Kidney (tissue), 14 donors: Measurements from ENCODE around the gene PTPRG. TPM values are rescaled to one million over a fixed set of nuclear protein-coding genes. Genes with fewer than 3 reads are reported as not detected.

Experiments
- DNase-seq, 5 donors: peaks; one replicate each; pipeline ENCODE4 v3.0.0-alpha.2; 2013 to 2020
- FAIRE-seq: peaks from 2 replicates; lab custom pipeline; 2012; peaks lifted over from hg19 to GRCh38; lab: Jason Lieb, UNC
- H3K27ac ChIP-seq, 2 donors: one replicate each; pipeline ENCODE4 v1.7.0; 2013; ENCODE audit warnings: low read depth in 2 of 2, low read length in 2 of 2, inconsistent platforms in 1 of 2
- H3K27me3 ChIP-seq: one replicate; pipeline ENCODE4 v1.7.1; 2013; ENCODE audit warnings: low read length, inconsistent platforms; ENCODE audit not compliant: control insufficient read depth, insufficient read depth
- H3K36me3 ChIP-seq, 3 donors: one replicate each; pipeline versions ENCODE4 v1.7.0 to v1.7.1; 2013; ENCODE audit warnings: low read length in 3 of 3, control low read depth in 1 of 3, inconsistent platforms in 1 of 3; ENCODE audit not compliant: insufficient read depth in 3 of 3, control insufficient read depth in 2 of 3
- H3K4me1 ChIP-seq, 3 donors: one replicate each; pipeline versions ENCODE4 v1.7.0 to v1.7.1; 2013; ENCODE audit warnings: low read length in 3 of 3, inconsistent platforms in 1 of 3, low read depth in 1 of 3; ENCODE audit not compliant: control insufficient read depth in 2 of 3, insufficient read depth in 2 of 3
- H3K4me3 ChIP-seq, 3 donors: one replicate each; pipeline versions ENCODE4 v1.7.0 to v1.8.1; 2013; ENCODE audit warnings: low read length in 3 of 3, control low read depth in 1 of 3, inconsistent platforms in 1 of 3
- H3K9ac ChIP-seq, 3 donors: one replicate each; pipeline versions ENCODE4 v1.7.0 to v1.7.1; 2013; ENCODE audit warnings: low read length in 3 of 3, control low read depth in 1 of 3, inconsistent platforms in 1 of 3
- H3K9me3 ChIP-seq, 3 donors: one replicate each; pipeline versions ENCODE4 v1.7.0 to v1.7.1; 2013; ENCODE audit warnings: low read length in 3 of 3, control low read depth in 1 of 3, inconsistent platforms in 1 of 3; ENCODE audit not compliant: control insufficient read depth in 2 of 3, insufficient read depth in 1 of 3
- CTCF ChIP-seq: IDR thresholded peaks from 3 replicates; pipeline ENCODE4 v1.5.1; 2012; ENCODE audit warnings: mild to moderate bottlenecking, moderate library complexity, borderline replicate concordance; ENCODE audit not compliant: insufficient read depth; ENCODE audit errors: extremely low read depth
- intact Hi-C: fragments of 100-400 bp; cut with DNase I; formaldehyde crosslinking; loops from one replicate; pipeline ENCODE4 v1.11.1; 2022
- polyA plus RNA-seq: library from polyadenylated mRNA; stranded (reverse); fragments of 350-450 nt; fragmentation: Illumina TruSeq; extraction: RNeasy Lipid Tissue Mini Kit (QIAGEN cat#74804); gene quantifications from one replicate; pipeline ENCODE4 v1.2.3, GENCODE V29; 2014; ENCODE audit warnings: low read depth, low replicate concordance; ENCODE audit not compliant: insufficient read depth
- total RNA-seq: library from RNA; stranded (reverse); fragmentation: NEBNext Ultra II Directional; extraction: Animal tissue kit (Norgen Biotek cat#: 25700); gene quantifications from one replicate; pipeline ENCODE4 v1.2.1, GENCODE V29; 2021
- donor health status: control.
- donor health status: control.
- donor health status: control.
- donor health status: control.
- donor health status: control.
- donor health status: DM: yes; HTN: yes; CAD: no.
- donor health status: Normal renal cell carcinoma (clear cell type).

The PTPRG gene
- total and polyA plus RNA-seq, 2 donors from 2014 or later: 9.2 to 154 TPM

GRCh38 chr3:61563313-61564271, 2.2 kb downstream of the PTPRG start:
- H3K4me1 ChIP-seq: peaks cover 0 to 15% (median 3%) of the 10 kb centered on the region in 3 donors
- TF ChIP-seq CTCF: no peak
- H3K4me3 ChIP-seq: peak overlapping the region; percentile 88 to 93 (median 89)
- DNase-seq: peak; percentile 21 to 74 (median 52)
- H3K36me3 ChIP-seq: no peaks in the 10 kb centered on the region
- H3K27ac ChIP-seq: peak overlapping the region; percentile 33 to 96
- H3K9ac ChIP-seq: peak overlapping the region; percentile 74 to 79 (median 77)
- FAIRE-seq: no peak
- no peaks in the 10 kb centered on the region for H3K9me3 ChIP-seq
- no peaks in the 10 kb centered on the region for H3K27me3 ChIP-seq
- intact Hi-C loops: no loop called here

GRCh38 chr3:61564395-61565059, 3.2 kb downstream of the PTPRG start:
- Histone ChIP-seq H3K9me3 (no peaks in the 10 kb centered on the region), H3K4me1 (peaks cover 0 to 12% (median 6%) of the 10 kb centered on the region in 3 donors), H3K27me3 (no peaks in the 10 kb centered on the region), H3K4me3 (peak overlapping the region; percentile 88 to 93 (median 89)), H3K9ac (peak overlapping the region; percentile 32 to 77 (median 50)), H3K27ac (peak overlapping the region; percentile 33 to 67), H3K36me3 (no peaks in the 10 kb centered on the region)
- FAIRE-seq (no peak), DNase-seq (peak; percentile 91 to 94 (median 93))
- peak; percentile 81 for TF ChIP-seq CTCF
- intact Hi-C loops: no loop called here

- no peak overlapping the region for H3K27ac ChIP-seq
- intact Hi-C loops: no loop called here
- FAIRE-seq: no peak
These were observed 4.2 kb downstream of the PTPRG start for GRCh38 chr3:61565569-61565968.

More at GRCh38 chr3:61565569-61565968, 4.2 kb downstream of the PTPRG start:
- H3K9ac ChIP-seq: no peak overlapping the region
- DNase-seq: no peak
- H3K27me3 ChIP-seq: no peaks in the 10 kb centered on the region
- H3K9me3 ChIP-seq: no peaks in the 10 kb centered on the region
- peaks cover 0 to 11% (median 8%) of the 10 kb centered on the region in 3 donors for H3K4me1 ChIP-seq
- H3K4me3 ChIP-seq: no peak overlapping the region
- TF ChIP-seq CTCF: no peak
- no peaks in the 10 kb centered on the region for H3K36me3 ChIP-seq
